Activated naive CD8-positive, alpha-beta T cell treated with anti-CD3 and anti-CD28 coated beads, Interleukin-2, amount 50 U/mL, for 24 hours (primary cell): ENCODE results near the gene KIAA1217.

Experiments used
- ATAC-seq: fragments of 150-1000 bp; cut with Tn5 transposase; one replicate; pipeline ENCODE4 v1.10.0; 2021
- DNase-seq: peaks from one replicate; pipeline ENCODE4 v3.0.0; 2021
- H3K27ac Mint-ChIP-seq: one replicate; pipeline ENCODE4 v1.8.0; 2021; ENCODE audit warnings: mild to moderate bottlenecking, mixed read lengths
- H3K27me3 Mint-ChIP-seq: one replicate; pipeline ENCODE4 v1.8.0; 2021; ENCODE audit warnings: mixed read lengths
- H3K36me3 Mint-ChIP-seq: one replicate; pipeline ENCODE4 v1.8.0; 2021; ENCODE audit warnings: low read depth, mixed read lengths
- H3K4me1 Mint-ChIP-seq: one replicate; pipeline ENCODE4 v1.8.0; 2021; ENCODE audit warnings: mixed read lengths
- H3K4me3 Mint-ChIP-seq: one replicate; pipeline ENCODE4 v1.8.0; 2021; ENCODE audit warnings: mild to moderate bottlenecking, moderate library complexity, mixed read lengths
- H3K9me3 Mint-ChIP-seq: one replicate; pipeline ENCODE4 v1.8.0; 2021; ENCODE audit warnings: mixed read lengths

KIAA1217 gene

GRCh38 chr10:24357344-24358004, 148.5 kb downstream of the KIAA1217 start:
- DNase-seq (no peak), ATAC-seq (no peak)
- no peak overlapping the region for H3K4me3 Mint-ChIP-seq
- no peaks in the 10 kb centered on the region for H3K4me1 Mint-ChIP-seq
- H3K36me3 Mint-ChIP-seq: no peaks in the 10 kb centered on the region
- no peaks in the 10 kb centered on the region for H3K9me3 Mint-ChIP-seq
- no peak overlapping the region for H3K27ac Mint-ChIP-seq
- H3K27me3 Mint-ChIP-seq: peaks cover 2% of the 10 kb centered on the region

- Mint-ChIP-seq H3K27me3 (peaks cover 2% of the 10 kb centered on the region), H3K27ac (no peak overlapping the region), H3K4me1 (no peaks in the 10 kb centered on the region), H3K36me3 (no peaks in the 10 kb centered on the region), H3K9me3 (no peaks in the 10 kb centered on the region), H3K4me3 (no peak overlapping the region)
- DNase-seq (no peak), ATAC-seq (no peak)
Observed at GRCh38 chr10:24358022-24358421, 149.1 kb downstream of the KIAA1217 start.

- Mint-ChIP-seq H3K27ac (no peak overlapping the region), H3K36me3 (no peaks in the 10 kb centered on the region), H3K4me3 (no peak overlapping the region), H3K9me3 (no peaks in the 10 kb centered on the region), H3K4me1 (no peaks in the 10 kb centered on the region), H3K27me3 (peaks cover 2% of the 10 kb centered on the region)
- DNase-seq (peak; percentile 39), ATAC-seq (no peak)
Observed at GRCh38 chr10:24360282-24361127, 151.6 kb downstream of the KIAA1217 start.

- H3K27me3 Mint-ChIP-seq: peaks cover 4% of the 10 kb centered on the region
- DNase-seq: no peak
- H3K4me1 Mint-ChIP-seq: no peaks in the 10 kb centered on the region
- ATAC-seq: no peak
- H3K27ac Mint-ChIP-seq: no peak overlapping the region
- no peaks in the 10 kb centered on the region for H3K9me3 Mint-ChIP-seq
- no peaks in the 10 kb centered on the region for H3K36me3 Mint-ChIP-seq
- H3K4me3 Mint-ChIP-seq: no peak overlapping the region
Observed at GRCh38 chr10:24363070-24363469, 154.1 kb downstream of the KIAA1217 start.

- ATAC-seq (no peak), DNase-seq (no peak)
- Mint-ChIP-seq H3K9me3 (peaks cover 7% of the 10 kb centered on the region), H3K4me3 (no peak overlapping the region), H3K4me1 (no peaks in the 10 kb centered on the region), H3K27ac (no peak overlapping the region), H3K27me3 (peaks cover 4% of the 10 kb centered on the region), H3K36me3 (no peaks in the 10 kb centered on the region)
Observed at GRCh38 chr10:24367688-24368087, 158.8 kb downstream of the KIAA1217 start.

GRCh38 chr10:24370877-24371276, 161.9 kb downstream of the KIAA1217 start:
- ATAC-seq: no peak
- Mint-ChIP-seq H3K27me3 (peaks cover 6% of the 10 kb centered on the region), H3K36me3 (no peaks in the 10 kb centered on the region), H3K27ac (no peak overlapping the region), H3K4me1 (no peaks in the 10 kb centered on the region), H3K4me3 (no peak overlapping the region), H3K9me3 (peaks cover 7% of the 10 kb centered on the region)
- DNase-seq: no peak

- H3K36me3 Mint-ChIP-seq: no peaks in the 10 kb centered on the region
- ATAC-seq (no peak), DNase-seq (no peak)
- H3K27ac Mint-ChIP-seq: no peak overlapping the region
- H3K4me1 Mint-ChIP-seq: no peaks in the 10 kb centered on the region
- H3K27me3 Mint-ChIP-seq: peaks cover 6% of the 10 kb centered on the region
- no peak overlapping the region for H3K4me3 Mint-ChIP-seq
- H3K9me3 Mint-ChIP-seq: peaks cover 7% of the 10 kb centered on the region
Observed at GRCh38 chr10:24371396-24371795, 162.5 kb downstream of the KIAA1217 start.

- no peaks in the 10 kb centered on the region for H3K4me1 Mint-ChIP-seq
- H3K4me3 Mint-ChIP-seq: no peak overlapping the region
- peaks cover 7% of the 10 kb centered on the region for H3K9me3 Mint-ChIP-seq
- H3K36me3 Mint-ChIP-seq: no peaks in the 10 kb centered on the region
- H3K27ac Mint-ChIP-seq: no peak overlapping the region
- DNase-seq (no peak), ATAC-seq (no peak)
- peaks cover 4% of the 10 kb centered on the region for H3K27me3 Mint-ChIP-seq
Observed at GRCh38 chr10:24374134-24374915, 165.4 kb downstream of the KIAA1217 start.

GRCh38 chr10:24375510-24375909, 166.6 kb downstream of the KIAA1217 start:
- H3K4me3 Mint-ChIP-seq: no peak overlapping the region
- no peaks in the 10 kb centered on the region for H3K4me1 Mint-ChIP-seq
- H3K27me3 Mint-ChIP-seq: peaks cover 4% of the 10 kb centered on the region
- no peak for ATAC-seq
- H3K27ac Mint-ChIP-seq: no peak overlapping the region
- DNase-seq: no peak
- H3K9me3 Mint-ChIP-seq: peaks cover 7% of the 10 kb centered on the region
- H3K36me3 Mint-ChIP-seq: no peaks in the 10 kb centered on the region

GRCh38 chr10:24376731-24377130, 167.8 kb downstream of the KIAA1217 start:
- Mint-ChIP-seq H3K27me3 (peaks cover 5% of the 10 kb centered on the region), H3K36me3 (no peaks in the 10 kb centered on the region), H3K27ac (no peak overlapping the region), H3K4me3 (no peak overlapping the region), H3K9me3 (peaks cover 6% of the 10 kb centered on the region), H3K4me1 (no peaks in the 10 kb centered on the region)
- DNase-seq (no peak), ATAC-seq (no peak)

- no peak for ATAC-seq
- Mint-ChIP-seq H3K27ac (no peak overlapping the region), H3K4me1 (peaks cover 7% of the 10 kb centered on the region), H3K36me3 (no peaks in the 10 kb centered on the region), H3K4me3 (no peak overlapping the region), H3K27me3 (peaks cover 6% of the 10 kb centered on the region), H3K9me3 (no peaks in the 10 kb centered on the region)
- DNase-seq: no peak
Observed at GRCh38 chr10:24378126-24378920, 169.4 kb downstream of the KIAA1217 start.

GRCh38 chr10:24381235-24382010, 172.5 kb downstream of the KIAA1217 start:
- Mint-ChIP-seq H3K27me3 (peaks cover 14% of the 10 kb centered on the region), H3K9me3 (no peaks in the 10 kb centered on the region)

GRCh38 chr10:24382045-24382444, 173.1 kb downstream of the KIAA1217 start:
- no peak overlapping the region for H3K27ac Mint-ChIP-seq
- no peaks in the 10 kb centered on the region for H3K9me3 Mint-ChIP-seq
- H3K4me3 Mint-ChIP-seq: no peak overlapping the region
- H3K4me1 Mint-ChIP-seq: peaks cover 15% of the 10 kb centered on the region
- no peak for ATAC-seq
- no peaks in the 10 kb centered on the region for H3K36me3 Mint-ChIP-seq
- DNase-seq: no peak
- peaks cover 17% of the 10 kb centered on the region for H3K27me3 Mint-ChIP-seq

More at GRCh38 chr10:24381235-24382010, 172.5 kb downstream of the KIAA1217 start:
- Mint-ChIP-seq H3K36me3 (no peaks in the 10 kb centered on the region), H3K4me3 (no peak overlapping the region), H3K4me1 (peaks cover 15% of the 10 kb centered on the region), H3K27ac (no peak overlapping the region)
- DNase-seq (no peak), ATAC-seq (no peak)
